Endothelial cell of umbilical vein (primary cell): ENCODE measurements around the gene MATK. TPM values are rescaled to one million over a fixed set of nuclear protein-coding genes. Genes with fewer than 3 reads are reported as not detected.

ENCODE experiments used
- BruUV-seq: library from RNA; stranded (reverse); fragments of 400-500 nt; replicated peaks from 2 replicates; lab custom pipeline; 2021; lab: Mats Ljungman, UMichigan
- CTCF ChIA-PET: fragments of 300-600, 350-600 bp; sonication (Branson Sonifier 250); formaldehyde crosslinking; loops from one replicate; lab custom pipeline; 2021; ENCODE audit warnings: antibody characterized with exemption, inconsistent platforms; lab: Charles Lee
- POLR2A ChIA-PET: fragments of 300-600, 350-600 bp; sonication (Branson Sonifier 250); formaldehyde crosslinking; loops from one replicate; lab custom pipeline; 2021; ENCODE audit warnings: antibody characterized with exemption, inconsistent platforms; lab: Charles Lee
- DNase-seq: peaks from one replicate; pipeline ENCODE4 v3.0.0-alpha.2; 2011; ENCODE audit warnings: low read depth, low spot score
- FAIRE-seq: peaks from 2 replicates; lab custom pipeline; 2011; peaks lifted over from hg19 to GRCh38; lab: Jason Lieb, UNC
- H2AFZ ChIP-seq: 2 replicates; pipeline ENCODE4 v1.6.0; 2012; ENCODE audit warnings: low read depth, low read length, control low read depth, inconsistent platforms
- H3K27ac ChIP-seq: 2 replicates; pipeline ENCODE4 v1.5.1; 2011; ENCODE audit warnings: low read depth, mild to moderate bottlenecking, control low read depth, low read length, moderate library complexity; ENCODE audit not compliant: insufficient read depth
- H3K27me3 ChIP-seq, 2 experiments: 2 replicates each; pipeline versions ENCODE4 v1.6.0 to v1.6.1; 2011; ENCODE audit warnings: low read length in 2 of 2, mixed read lengths in 1 of 2; ENCODE audit not compliant: control insufficient read depth in 2 of 2, insufficient read depth in 2 of 2
- H3K36me3 ChIP-seq, 2 experiments: 2 replicates in 1 of 2; 3 replicates in 1 of 2; pipeline ENCODE4 v1.5.1; 2011; ENCODE audit warnings: low read length in 2 of 2, mild to moderate bottlenecking in 1 of 2, moderate library complexity in 1 of 2; ENCODE audit not compliant: control insufficient read depth in 2 of 2, insufficient read depth in 2 of 2; ENCODE audit errors: extremely low read depth in 1 of 2
- H3K4me1 ChIP-seq: 3 replicates; pipeline ENCODE4 v1.5.1; 2011; ENCODE audit warnings: mild to moderate bottlenecking, low read length; ENCODE audit not compliant: control insufficient read depth, insufficient read depth; ENCODE audit errors: extremely low read depth
- H3K4me2 ChIP-seq: 2 replicates; pipeline ENCODE4 v1.6.1; 2011; ENCODE audit warnings: low read length, control low read depth, mixed read lengths; ENCODE audit not compliant: insufficient read depth
- H3K4me3 ChIP-seq, 3 experiments: fragments of 200-600 bp in 1 of 3; sonication (generic), shearing (Covaris generic) in 1 of 3; replicated peaks in 1 of 3; 2 replicates each; pipeline ENCODE4 v1.5.1; 2011 to 2016; ENCODE audit warnings: control low read depth in 3 of 3, low read length in 3 of 3, mild to moderate bottlenecking in 2 of 3, inconsistent platforms in 1 of 3, low read depth in 1 of 3, moderate library complexity in 1 of 3; ENCODE audit not compliant: insufficient read depth in 1 of 3
- H3K79me2 ChIP-seq: 2 replicates; pipeline ENCODE4 v1.6.0; 2012; ENCODE audit warnings: low read length, inconsistent platforms; ENCODE audit not compliant: control insufficient read depth, insufficient read depth
- H3K9ac ChIP-seq: replicated peaks from 2 replicates; pipeline ENCODE3; 2011; ENCODE audit warnings: low read length, control low read depth; ENCODE audit not compliant: insufficient read depth; ENCODE audit errors: extremely low read depth
- H3K9me1 ChIP-seq: replicated peaks from 3 replicates; pipeline ENCODE4 v1.6.0; 2011; ENCODE audit warnings: mild to moderate bottlenecking, low read length; ENCODE audit not compliant: control insufficient read depth, insufficient read depth; ENCODE audit errors: extremely low read depth
- H3K9me3 ChIP-seq: replicated peaks from 2 replicates; pipeline ENCODE4 v1.5.1; 2012; ENCODE audit warnings: low read length, inconsistent platforms; ENCODE audit not compliant: control insufficient read depth, insufficient read depth
- H4K20me1 ChIP-seq: replicated peaks from 2 replicates; pipeline ENCODE3; 2011; ENCODE audit warnings: mild to moderate bottlenecking, low read length; ENCODE audit not compliant: control insufficient read depth, insufficient read depth; ENCODE audit errors: extremely low read depth
- EZH2 ChIP-seq: IDR thresholded peaks from 2 replicates; pipeline ENCODE4 v1.6.1; 2012; ENCODE audit warnings: borderline replicate concordance, low read depth, mild to moderate bottlenecking, moderate library complexity, low read length, inconsistent platforms; ENCODE audit not compliant: severe bottlenecking
- FOS ChIP-seq: IDR thresholded peaks from 2 replicates; pipeline ENCODE4 v1.6.1; 2011; ENCODE audit warnings: mild to moderate bottlenecking, low read length, moderate library complexity, borderline replicate concordance; ENCODE audit not compliant: insufficient read depth
- GATA2 ChIP-seq: IDR thresholded peaks from 2 replicates; pipeline ENCODE4 v1.7.0; 2011; ENCODE audit warnings: low read depth, mild to moderate bottlenecking, moderate library complexity, mixed read lengths, low read length; ENCODE audit not compliant: insufficient read length, insufficient read depth
- JUN ChIP-seq: IDR thresholded peaks from 2 replicates; pipeline ENCODE4 v1.6.1; 2011; ENCODE audit warnings: borderline replicate concordance, low read depth; ENCODE audit not compliant: insufficient read length, insufficient read depth
- MYC ChIP-seq: IDR thresholded peaks from one replicate; pipeline ENCODE4 v1.6.1; 2011; ENCODE audit warnings: mild to moderate bottlenecking, low read depth, low read length
- POLR2A ChIP-seq: IDR thresholded peaks from 2 replicates; pipeline ENCODE4 v1.6.1; 2012; ENCODE audit warnings: low read depth, mild to moderate bottlenecking, control low read depth, low read length
- POLR2AphosphoS5 ChIP-seq: IDR thresholded peaks from 2 replicates; pipeline ENCODE4 v1.6.1; 2012; ENCODE audit warnings: low read depth, mild to moderate bottlenecking, control low read depth, low read length, moderate library complexity; ENCODE audit not compliant: insufficient read depth
- dilution Hi-C: fragments of 300-500 bp; cut with MboI; formaldehyde crosslinking; loops from one replicate; pipeline ENCODE4 v1.15.0; 2019; ENCODE audit warnings: low sequenced_read_pairs; ENCODE audit not compliant: extremely low pct_ligation_motif_present
- intact Hi-C: fragments of 100-400 bp; cut with micrococcal nuclease; formaldehyde crosslinking; loops from one replicate; pipeline ENCODE4 v1.10.0; 2022
- polyA plus RNA-seq, 4 experiments: library from polyadenylated mRNA; depleted of rRNA in 3 of 4; stranded (reverse) in 3 of 4; unstranded in 1 of 4; fragments of >200 nt; gene quantifications; 2 replicates each; pipeline versions ENCODE4 v1.2.1 to v1.2.3, GENCODE V29; 2011 to 2012; ENCODE audit warnings: missing spikeins in 1 of 4
- total RNA-seq: library from RNA; stranded (reverse); gene quantifications from 2 replicates; pipeline ENCODE4 v1.2.3, GENCODE V29; 2021
- TF ChIP-seq, protein P1 (sequence below): IDR thresholded peaks from 2 replicates; pipeline ENCODE4 v1.6.1; 2011; ENCODE audit not compliant: insufficient read depth, insufficient read length
- TF ChIP-seq, protein P2 (sequence below), 2 donors: IDR thresholded peaks; 1 replicate in 1 of 2; 2 replicates in 1 of 2; pipeline ENCODE4 v1.5.1; 2011; ENCODE audit warnings: low read length in 2 of 2, mild to moderate bottlenecking in 2 of 2, moderate library complexity in 2 of 2, control low read depth in 1 of 2, inconsistent platforms in 1 of 2, low read depth in 1 of 2; ENCODE audit not compliant: insufficient read depth in 1 of 2; ENCODE audit errors: extremely low read depth in 1 of 2

The MATK gene
- total and polyA plus RNA-seq, 2 donors (not counting 3 experiments of a cell fraction or from before 2014, with no cell fraction given) = not detected

DNA sequence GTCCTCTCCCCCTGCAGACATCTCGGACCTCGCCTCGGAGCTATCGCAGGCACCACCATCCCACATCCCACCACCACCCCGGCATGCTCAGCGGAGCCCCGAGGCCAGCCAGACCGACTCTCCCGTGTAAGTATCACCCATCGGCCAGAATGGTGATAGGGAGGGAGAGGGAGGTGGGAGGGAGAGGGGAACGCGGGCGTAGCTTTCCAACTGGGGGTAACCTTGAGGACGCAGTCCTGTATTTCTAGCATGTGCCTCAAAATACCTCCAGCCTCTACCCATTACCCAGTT, 51.9 kb downstream of the MATK start:
- Histone ChIP-seq H3K4me3 (no peak overlapping the region), H3K4me1 (no peaks in the 10 kb centered on the region), H3K27me3 (no peaks in the 10 kb centered on the region), H3K9me3 (no peaks in the 10 kb centered on the region), H2AFZ (no peak overlapping the region), H3K4me2 (no peak overlapping the region), H3K27ac (no peak overlapping the region), H4K20me1 (no peaks in the 10 kb centered on the region), H3K9ac (no peak overlapping the region), H3K9me1 (no peaks in the 10 kb centered on the region), H3K79me2 (no peaks in the 10 kb centered on the region), H3K36me3 (no peaks in the 10 kb centered on the region)
- DNase-seq (no peak), FAIRE-seq (no peak)
- CTCF ChIA-PET = no interaction called here
- TF ChIP-seq POLR2AphosphoS5 (no peak), JUN (no peak), GATA2 (no peak), MYC (no peak), POLR2A (no peak), FOS (no peak), EZH2 (no peak)
- TF ChIP-seq, protein P1, sequence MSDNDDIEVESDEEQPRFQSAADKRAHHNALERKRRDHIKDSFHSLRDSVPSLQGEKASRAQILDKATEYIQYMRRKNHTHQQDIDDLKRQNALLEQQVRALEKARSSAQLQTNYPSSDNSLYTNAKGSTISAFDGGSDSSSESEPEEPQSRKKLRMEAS = no peak
- TF ChIP-seq, protein P2, sequence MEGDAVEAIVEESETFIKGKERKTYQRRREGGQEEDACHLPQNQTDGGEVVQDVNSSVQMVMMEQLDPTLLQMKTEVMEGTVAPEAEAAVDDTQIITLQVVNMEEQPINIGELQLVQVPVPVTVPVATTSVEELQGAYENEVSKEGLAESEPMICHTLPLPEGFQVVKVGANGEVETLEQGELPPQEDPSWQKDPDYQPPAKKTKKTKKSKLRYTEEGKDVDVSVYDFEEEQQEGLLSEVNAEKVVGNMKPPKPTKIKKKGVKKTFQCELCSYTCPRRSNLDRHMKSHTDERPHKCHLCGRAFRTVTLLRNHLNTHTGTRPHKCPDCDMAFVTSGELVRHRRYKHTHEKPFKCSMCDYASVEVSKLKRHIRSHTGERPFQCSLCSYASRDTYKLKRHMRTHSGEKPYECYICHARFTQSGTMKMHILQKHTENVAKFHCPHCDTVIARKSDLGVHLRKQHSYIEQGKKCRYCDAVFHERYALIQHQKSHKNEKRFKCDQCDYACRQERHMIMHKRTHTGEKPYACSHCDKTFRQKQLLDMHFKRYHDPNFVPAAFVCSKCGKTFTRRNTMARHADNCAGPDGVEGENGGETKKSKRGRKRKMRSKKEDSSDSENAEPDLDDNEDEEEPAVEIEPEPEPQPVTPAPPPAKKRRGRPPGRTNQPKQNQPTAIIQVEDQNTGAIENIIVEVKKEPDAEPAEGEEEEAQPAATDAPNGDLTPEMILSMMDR (IDR thresholded peaks at IDR 0.05; ENCODE audit: extremely low read depth in 1 of 2, insufficient read depth in 1 of 2, low read depth in 1 of 2, low read length in 2 of 2) = no peak
- POLR2A ChIA-PET = no interaction called here
- intact Hi-C loops = no loop called here
- dilution Hi-C loops = no loop called here
- no TSS peak for BruUV-seq
